C4-2B (cell line): ENCODE data around the gene MAPKAPK3.

Experiments
- H3K27ac ChIP-seq: fragments of 450-650 bp; 2 replicates; pipeline ENCODE4 v1.5.1; 2017
- CTCF ChIP-seq: fragments of 450-650 bp; conservative IDR thresholded peaks from 2 replicates; pipeline ENCODE4 v1.5.1; 2017; ENCODE audit warnings: mild to moderate bottlenecking
- ZFX ChIP-seq: fragments of 450-650 bp; IDR thresholded peaks from 2 replicates; pipeline ENCODE4 v1.6.1; 2017

The MAPKAPK3 gene

DNA sequence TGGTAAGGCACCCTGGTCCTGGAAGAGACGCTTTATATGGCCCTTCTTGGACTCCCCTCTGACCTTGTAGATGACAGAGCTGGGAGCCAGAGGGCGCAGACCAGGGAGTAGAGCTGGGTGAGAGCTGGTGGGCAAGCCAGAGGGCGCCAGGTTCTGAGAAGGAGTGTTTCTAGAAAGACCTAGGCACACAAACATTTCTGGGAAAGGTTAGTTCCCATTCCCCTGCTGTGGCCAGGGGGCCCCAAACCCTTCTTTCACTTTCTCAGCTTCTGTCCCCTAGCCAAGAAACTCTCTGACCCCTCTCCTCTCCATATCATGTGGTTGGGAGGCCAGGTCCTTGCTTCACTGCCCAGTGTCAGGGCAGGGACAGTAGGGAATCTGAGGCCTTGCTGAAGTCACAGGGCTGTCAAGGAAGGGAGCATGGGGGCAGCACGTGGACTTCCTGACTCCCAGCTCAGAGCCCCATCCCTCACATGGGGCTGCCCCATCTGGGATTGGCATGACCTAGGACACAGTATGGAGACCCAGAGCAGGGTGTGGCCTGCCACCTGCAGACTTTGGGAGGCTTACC, 44.1 kb upstream of the MAPKAPK3 start:
- H3K27ac ChIP-seq, result no peak overlapping the region
- TF ChIP-seq CTCF (no peak), ZFX (no peak)

DNA sequence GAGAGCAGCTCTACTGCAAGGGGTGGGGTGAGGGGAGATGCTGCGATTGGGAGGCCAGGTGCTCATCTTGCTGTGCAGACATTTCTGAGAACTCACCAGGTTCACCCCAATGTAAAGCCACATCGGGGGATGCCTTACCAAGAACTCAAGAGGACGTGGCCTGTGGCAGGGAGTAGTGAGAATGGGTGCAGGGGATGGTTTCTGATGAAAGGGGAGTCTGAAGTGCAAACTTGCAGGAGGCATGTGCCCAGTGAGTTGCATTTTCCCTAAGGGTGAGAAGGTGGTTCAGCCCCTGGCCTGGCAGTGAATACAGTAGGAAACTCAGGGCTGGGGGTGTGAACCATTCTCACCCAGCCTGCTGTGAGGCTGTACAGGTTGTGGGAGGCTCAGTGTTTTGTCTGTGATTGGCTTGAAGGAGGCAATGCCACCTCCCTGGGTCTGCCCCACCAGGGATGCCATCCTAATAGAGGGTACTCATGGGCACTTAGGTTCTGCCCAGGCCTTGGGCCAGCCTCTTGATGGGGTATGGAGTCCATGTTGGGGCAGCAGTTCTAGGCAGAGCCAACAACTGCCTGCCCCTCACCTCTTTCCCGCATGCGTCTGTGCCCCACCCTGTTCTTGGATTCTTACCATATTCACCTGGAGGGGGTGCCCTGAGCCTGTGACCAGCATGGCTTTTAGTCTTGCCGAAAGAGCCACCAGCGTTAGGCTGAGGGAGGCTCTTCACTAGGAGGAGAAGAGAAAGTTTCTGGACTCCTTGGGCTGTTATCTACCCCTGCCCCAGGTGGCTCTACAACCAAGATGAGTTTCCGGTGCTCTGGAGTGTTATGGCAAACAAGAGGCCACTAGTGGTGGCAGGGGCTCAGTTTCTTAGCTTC, 43.1 kb upstream of the MAPKAPK3 start:
- TF ChIP-seq CTCF (no peak), ZFX (no peak)
- H3K27ac ChIP-seq, result no peak overlapping the region

- TF ChIP-seq CTCF (no peak), ZFX (no peak)
- H3K27ac ChIP-seq, result no peak overlapping the region
Observed at GRCh38 chr3:50574444-50574831, 42.5 kb upstream of the MAPKAPK3 start.

DNA sequence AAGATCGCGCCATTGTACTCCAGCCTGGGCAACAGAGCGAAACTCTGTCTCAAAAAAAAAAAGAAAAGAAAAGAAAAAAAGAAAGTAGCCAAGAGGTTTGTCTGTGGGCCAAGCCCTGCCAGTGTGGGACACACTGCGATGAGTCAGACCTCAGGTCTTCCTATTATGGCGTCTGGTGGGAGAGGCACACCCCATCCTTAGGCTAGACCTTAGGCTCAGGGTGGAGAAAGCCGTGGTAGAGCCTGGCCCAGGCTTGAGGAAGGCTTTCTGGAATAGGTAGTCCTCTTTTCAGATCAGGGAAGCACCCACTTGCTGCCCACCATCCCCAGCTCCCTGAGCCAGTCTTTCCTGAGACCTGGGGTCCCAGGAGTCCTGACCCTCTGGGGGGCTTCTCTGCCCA, 41.6 kb upstream of the MAPKAPK3 start:
- no peak overlapping the region for H3K27ac ChIP-seq
- TF ChIP-seq CTCF (no peak), ZFX (no peak)

- TF ChIP-seq ZFX, result no peak
- TF ChIP-seq CTCF, result no peak
- H3K27ac ChIP-seq, result no peak overlapping the region
Observed at GRCh38 chr3:50577348-50577747, 39.6 kb upstream of the MAPKAPK3 start.

- TF ChIP-seq ZFX, result no peak
- TF ChIP-seq CTCF, result no peak
- H3K27ac ChIP-seq, result no peak overlapping the region
Observed at GRCh38 chr3:50580683-50581458, 36.1 kb upstream of the MAPKAPK3 start.

DNA sequence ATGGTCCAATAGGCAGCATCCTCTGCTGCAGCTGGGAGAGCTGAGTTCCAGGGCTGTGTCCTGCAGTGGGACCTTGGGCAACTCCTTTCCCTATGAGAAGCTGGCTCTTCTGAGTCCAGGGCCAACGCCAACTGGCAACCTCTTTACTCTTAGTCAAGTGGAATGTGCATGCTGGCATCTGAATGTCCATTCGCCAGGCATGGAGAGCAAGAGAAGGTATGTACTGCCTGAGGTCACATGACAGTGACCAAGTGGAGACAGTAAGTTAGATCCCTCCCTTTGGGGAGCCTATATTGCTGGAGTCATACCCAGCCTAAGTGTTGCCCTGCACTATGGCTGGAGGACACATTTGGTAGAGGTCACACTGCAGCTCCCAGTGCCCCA, 35.5 kb upstream of the MAPKAPK3 start:
- H3K27ac ChIP-seq, result no peak overlapping the region
- TF ChIP-seq ZFX, result no peak
- no peak for TF ChIP-seq CTCF
